ENCODE results near the gene GAK. TPM values are rescaled to one million over a fixed set of nuclear protein-coding genes. Genes with fewer than 3 reads are reported as not detected.

GAK gene
- total and polyA plus RNA-seq, 2 of the 4 experiments (the other 2 are of a cell fraction): 45.1 to 133 TPM

- no peak overlapping the region for H3K14ac ChIP-seq (replicated peaks; ENCODE audit: low read depth, low read length)
- no peak overlapping the region for H3K9ac ChIP-seq (ENCODE audit: low read depth, low read length)
- H2AFZ ChIP-seq (replicated peaks; ENCODE audit: low read length, poor library complexity): no peak overlapping the region
- H3K4me3 ChIP-seq (ENCODE audit: insufficient read depth, low read depth, low read length): no peak overlapping the region
- no peak overlapping the region for H3K27ac ChIP-seq (ENCODE audit: insufficient read depth, low read length)
- H3K9me1 ChIP-seq (ENCODE audit: insufficient read depth, low read length): no peaks in the 10 kb centered on the region
- no peaks in the 10 kb centered on the region for H3K4me1 ChIP-seq (ENCODE audit: control insufficient read depth, insufficient read depth, low read length)
- BruUV-seq (replicated peaks): no TSS peak
- H3K27me3 ChIP-seq (ENCODE audit: control insufficient read depth, insufficient read depth, low read length): peaks cover 31% of the 10 kb centered on the region
- POLR2A ChIA-PET (ENCODE audit: unreplicated experiment): no interaction called here
- H3K79me1 ChIP-seq (ENCODE audit: low read depth in 1 of 2, low read length in 2 of 2): no peaks in the 10 kb centered on the region
- H4K20me1 ChIP-seq (ENCODE audit: insufficient read depth, low read length): no peaks in the 10 kb centered on the region
- H3K9me3 ChIP-seq (ENCODE audit: control insufficient read depth, insufficient read depth, low read length): peaks cover 13% of the 10 kb centered on the region
- H2AK9ac ChIP-seq (replicated peaks; ENCODE audit: low read depth, low read length, poor library complexity): no peak overlapping the region
- no peak for DNase-seq
- no peak for TF ChIP-seq BHLHE40 (IDR thresholded peaks at IDR 0.05; ENCODE audit: low read depth, low read length)
- TF ChIP-seq CTCF (conservative IDR thresholded peaks at IDR 0.05; ENCODE audit: low read depth, low read length): no peak
- H2BK15ac ChIP-seq (ENCODE audit: low read depth, low read length): no peak overlapping the region
- H3K56ac ChIP-seq (ENCODE audit: extremely low read depth, insufficient read depth, low read length): no peak overlapping the region
- H3K18ac ChIP-seq (ENCODE audit: low read depth, low read length): no peak overlapping the region
- intact Hi-C loops (cut with micrococcal nuclease): no loop called here
- no peaks in the 10 kb centered on the region for H3K36me3 ChIP-seq (ENCODE audit: control insufficient read depth, insufficient read depth, low read length)
- H4K8ac ChIP-seq (ENCODE audit: low read depth in 2 of 2, low read length in 2 of 2): no peak overlapping the region
- H2BK20ac ChIP-seq (ENCODE audit: low read depth, low read length): no peak overlapping the region
- H2BK120ac ChIP-seq (ENCODE audit: low read depth, low read length): no peak overlapping the region
- no peak overlapping the region for H2AK5ac ChIP-seq (ENCODE audit: low read depth, low read length)
- CTCF ChIA-PET: no interaction called here
- no peak overlapping the region for H2BK5ac ChIP-seq (ENCODE audit: low read depth, low read length, poor library complexity, severe bottlenecking)
- no peak overlapping the region for H4K91ac ChIP-seq (ENCODE audit: insufficient read depth, low read depth, low read length)
- H3K4ac ChIP-seq (ENCODE audit: low read depth, low read length): no peak overlapping the region
- H3K4me2 ChIP-seq (ENCODE audit: low read depth, low read length): no peak overlapping the region
- no peak overlapping the region for H3K23ac ChIP-seq (ENCODE audit: low read depth, low read length)
- in situ Hi-C loops (cut with MboI; ENCODE audit: low sequenced_read_pairs): no loop called here
- no peak overlapping the region for H4K5ac ChIP-seq (ENCODE audit: low read depth, low read length)
- WGBS, 2 experiments (ENCODE audit: extremely low coverage in 2 of 2, insufficient read length in 1 of 2): 41% methylated on average over 9 of the region's 10 CpGs; no CpG with 5 or more reads in 1 of the 2 experiments
- ATAC-seq (ENCODE audit: low read depth): no peak
- dilution Hi-C loops (cut with HindIII; ENCODE audit: low sequenced_read_pairs, unreplicated experiment): no loop called here
Observed at GRCh38 chr4:833156-833555, 99.0 kb downstream of the GAK start.

Measured in IMR-90 (cell line).